NCI-H526 (cell line): ENCODE data around the gene PPP2R2B.
"Not testable (repeated sequence)": the region's sequence is repeated elsewhere in the genome, so short reads cannot be mapped to it uniquely, and the experiment has no call there.

Experiments
- DNase-seq, 2 experiments: peaks; one replicate each; lab custom pipeline; 2025; lab: John Stamatoyannopoulos, UW

PPP2R2B gene

DNA sequence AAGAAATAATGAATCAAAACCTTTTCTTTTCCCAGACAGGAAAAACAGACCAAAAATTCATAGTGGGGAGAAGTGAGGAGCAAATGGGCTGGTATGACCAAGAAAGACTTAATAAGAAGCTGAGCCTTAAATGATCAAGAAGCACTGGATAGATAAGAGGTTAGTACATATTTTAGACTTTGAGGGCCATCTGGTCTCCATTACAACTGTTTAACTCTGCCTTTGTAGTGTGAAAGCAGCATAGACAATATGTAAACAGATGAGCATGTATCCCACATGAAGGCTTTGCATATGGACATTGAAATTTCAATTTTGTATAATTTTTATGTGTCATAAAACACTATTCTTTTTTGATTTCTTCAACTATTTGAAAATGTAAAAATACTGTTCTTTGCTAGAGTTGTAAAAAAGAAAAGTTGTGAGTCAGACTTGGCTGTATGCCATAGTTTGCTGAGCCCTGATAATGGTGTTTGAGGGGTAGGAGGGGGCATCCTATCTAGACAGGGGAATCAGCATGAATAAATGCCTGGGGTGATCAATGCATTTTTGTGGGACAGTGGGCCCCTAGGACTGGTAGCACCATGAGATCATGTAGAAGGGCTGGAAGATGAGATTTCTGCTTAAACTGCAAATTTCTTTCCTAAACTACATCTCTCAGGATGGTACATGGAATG is 270.8 kb downstream of the PPP2R2B start:
- DNase-seq, result no peak

DNA sequence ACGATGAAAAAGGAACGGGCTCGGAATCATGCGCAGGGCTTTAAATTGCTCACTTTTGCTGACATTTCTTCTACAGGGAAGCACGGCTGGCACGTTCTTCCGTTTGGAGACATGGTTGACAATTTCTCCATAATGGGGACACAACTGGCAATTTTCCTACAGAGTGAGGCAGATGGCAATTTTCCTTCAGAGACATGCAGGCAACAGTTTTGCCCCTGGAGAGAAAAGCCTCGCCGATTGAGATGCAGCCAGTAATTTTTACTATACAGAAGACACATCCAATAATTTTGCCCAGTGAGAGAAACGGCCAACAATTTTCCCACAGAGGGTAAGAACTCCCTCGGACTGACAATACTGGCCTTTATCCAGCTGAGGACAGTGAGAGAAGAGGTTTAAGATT is 271.7 kb downstream of the PPP2R2B start:
- DNase-seq, result no peak

DNA sequence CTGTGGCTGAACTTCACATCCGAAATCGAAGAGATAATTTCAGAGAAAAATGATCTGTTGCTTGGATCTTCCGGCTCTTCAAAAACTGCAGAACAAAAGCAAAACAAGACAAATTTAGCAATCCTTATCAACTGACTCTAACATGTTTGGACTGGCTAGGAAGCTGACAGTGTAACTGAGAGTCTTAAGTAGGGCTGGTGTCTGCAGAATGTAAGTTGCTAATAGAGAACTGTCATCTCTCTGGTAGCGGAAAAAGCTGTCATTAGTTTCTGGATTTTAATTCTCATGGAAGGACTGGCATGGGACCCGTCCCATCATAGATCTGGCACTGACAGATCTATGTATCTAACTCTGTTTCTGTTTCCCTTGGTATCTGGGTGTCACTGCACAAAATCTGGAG is 278.2 kb downstream of the PPP2R2B start:
- no peak for DNase-seq

DNA sequence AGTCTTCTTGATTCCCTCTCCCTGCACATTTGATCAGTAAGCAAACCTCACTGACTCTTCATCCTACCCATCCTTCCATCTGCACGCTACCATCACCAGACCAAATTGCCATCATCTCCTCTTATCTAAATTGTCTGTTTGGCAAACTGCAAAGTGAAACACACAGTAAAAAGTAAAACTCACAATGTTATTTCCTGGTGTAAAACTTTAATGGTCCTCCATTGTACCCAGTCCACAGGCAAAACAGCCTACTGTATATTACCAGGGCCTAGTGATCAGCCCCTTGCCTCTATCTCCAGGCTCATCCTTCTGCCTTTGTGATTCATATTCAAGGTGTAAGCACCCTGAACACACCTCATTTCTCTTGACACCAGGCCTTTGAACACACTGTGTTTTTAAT is 279.3 kb downstream of the PPP2R2B start:
- DNase-seq, result no peak

DNA sequence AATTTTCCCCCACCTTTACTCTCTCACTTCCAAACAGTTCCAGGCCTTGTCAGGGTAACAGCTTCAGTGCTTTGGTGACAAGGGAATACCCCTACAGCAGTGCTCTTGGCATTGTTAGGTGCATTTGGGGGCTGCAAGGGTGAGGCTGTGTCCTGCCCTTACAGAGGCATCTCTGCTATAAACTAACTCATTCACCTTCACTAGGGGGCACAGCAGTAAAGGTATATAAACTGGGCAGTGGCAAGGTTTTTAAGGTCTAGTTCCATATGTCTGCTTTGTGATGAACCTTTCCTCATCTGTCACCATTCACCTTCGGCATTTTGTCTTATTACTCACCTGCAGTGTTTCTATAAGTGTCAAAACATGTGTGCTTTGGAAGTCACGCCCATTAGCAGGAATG is 283.5 kb downstream of the PPP2R2B start:
- DNase-seq, result peak in 1 of 2 experiments; percentile 22

DNA sequence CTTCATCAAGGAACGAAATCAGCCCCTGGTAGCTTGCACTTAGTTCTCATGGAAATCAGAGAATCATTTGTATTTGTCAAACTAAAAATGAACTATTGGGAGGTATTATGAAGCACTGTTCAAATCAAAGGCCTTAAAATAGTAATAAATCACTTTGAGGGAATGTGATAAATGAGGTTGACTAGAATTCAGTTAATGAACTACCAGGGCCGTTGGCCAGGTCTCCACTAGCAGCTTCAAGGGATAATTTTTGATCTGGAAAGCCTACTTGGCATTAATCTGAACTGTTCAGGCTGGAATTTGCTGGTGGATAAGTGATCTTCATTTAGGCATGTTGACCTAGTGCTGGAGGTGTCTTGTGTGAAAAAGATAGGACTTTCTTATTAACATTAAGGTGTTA is 286.2 kb downstream of the PPP2R2B start:
- no peak for DNase-seq

DNA sequence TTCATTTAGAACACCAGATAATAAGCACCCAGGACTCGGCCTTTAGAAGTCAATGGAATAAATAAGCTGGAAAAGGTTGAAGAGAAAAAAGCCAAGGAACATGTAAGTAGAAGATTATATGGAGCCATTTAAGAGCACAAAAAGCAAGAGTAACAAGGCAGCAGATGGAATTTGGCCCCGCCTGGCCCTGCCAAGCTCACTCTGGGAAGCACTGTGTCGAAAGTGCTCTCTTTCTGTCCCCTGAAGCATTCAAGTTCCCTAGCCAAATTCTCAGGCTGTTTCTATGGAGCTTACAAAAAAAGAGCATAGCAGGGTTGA is 289.6 kb downstream of the PPP2R2B start:
- no peak for DNase-seq

DNA sequence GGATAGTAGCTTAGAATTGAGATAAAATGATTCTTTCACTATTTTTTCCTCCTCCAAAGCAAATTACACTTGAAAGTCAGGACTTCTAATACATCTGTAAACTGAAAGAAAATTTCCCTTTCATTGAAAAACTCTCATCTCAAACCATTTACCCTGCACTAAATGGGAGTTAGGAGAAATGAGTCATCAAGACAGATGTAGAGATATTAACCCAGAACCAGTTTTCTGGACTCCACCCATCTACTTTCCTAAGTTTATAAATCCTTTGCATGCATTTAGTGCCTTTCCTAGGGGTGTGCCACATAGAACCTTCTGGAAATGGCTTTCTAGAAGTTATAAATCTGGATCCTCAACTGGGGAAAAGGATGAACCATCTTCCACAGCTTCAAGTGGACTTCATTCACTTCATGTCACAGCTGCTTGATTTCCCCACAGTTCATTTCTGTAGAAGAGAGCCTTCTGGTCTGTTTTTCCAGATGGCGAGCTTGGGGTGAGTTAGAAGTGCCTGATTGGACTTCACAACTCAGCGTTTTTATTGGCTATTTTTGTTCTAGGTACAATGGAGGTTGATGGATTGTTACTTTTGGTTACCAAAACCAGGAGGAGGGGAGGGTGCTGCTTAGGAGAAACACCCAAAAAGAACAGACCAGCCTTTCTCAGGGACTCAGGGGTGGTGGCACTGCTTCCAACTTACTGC is 290.1 kb downstream of the PPP2R2B start:
- no peak for DNase-seq

DNA sequence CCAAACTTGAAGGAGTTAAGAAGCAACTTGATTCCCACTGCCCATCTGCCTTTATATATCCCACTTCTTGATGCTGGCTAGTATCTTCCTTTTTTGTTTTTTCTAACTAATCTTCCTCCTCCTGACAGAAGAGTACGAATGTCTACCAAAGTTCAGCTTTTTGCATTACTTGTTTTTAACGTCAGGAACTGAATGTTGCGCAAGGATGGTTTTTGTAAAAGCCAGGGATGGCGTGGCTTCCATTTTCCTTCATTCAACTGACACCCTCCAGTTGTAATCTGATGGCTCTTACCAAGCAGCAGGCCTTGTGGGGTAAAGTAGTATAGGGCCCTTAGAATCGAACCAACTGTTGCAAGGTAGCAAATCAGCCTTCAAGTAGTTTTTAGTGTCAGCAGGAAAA is 291.8 kb downstream of the PPP2R2B start:
- no peak for DNase-seq

DNA sequence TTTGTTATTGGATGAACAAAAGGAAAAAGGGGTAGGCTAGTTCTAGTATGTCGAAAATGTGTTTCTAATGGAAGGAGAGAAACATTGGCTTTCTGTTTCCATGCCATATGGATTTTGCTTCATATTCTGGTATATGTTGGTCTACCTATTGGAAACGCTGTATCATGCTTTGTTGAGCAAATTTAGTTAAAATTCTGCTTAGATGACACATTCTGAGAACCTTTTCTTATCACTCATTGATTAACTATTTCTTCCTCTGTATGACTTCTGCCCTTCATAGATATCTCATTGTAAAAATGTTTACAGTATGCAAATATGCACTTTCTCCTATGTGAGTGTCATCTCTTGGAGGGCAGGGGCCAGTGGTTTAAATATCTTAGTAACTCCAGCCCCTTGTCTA is 293.8 kb downstream of the PPP2R2B start:
- DNase-seq, result no peak

DNA sequence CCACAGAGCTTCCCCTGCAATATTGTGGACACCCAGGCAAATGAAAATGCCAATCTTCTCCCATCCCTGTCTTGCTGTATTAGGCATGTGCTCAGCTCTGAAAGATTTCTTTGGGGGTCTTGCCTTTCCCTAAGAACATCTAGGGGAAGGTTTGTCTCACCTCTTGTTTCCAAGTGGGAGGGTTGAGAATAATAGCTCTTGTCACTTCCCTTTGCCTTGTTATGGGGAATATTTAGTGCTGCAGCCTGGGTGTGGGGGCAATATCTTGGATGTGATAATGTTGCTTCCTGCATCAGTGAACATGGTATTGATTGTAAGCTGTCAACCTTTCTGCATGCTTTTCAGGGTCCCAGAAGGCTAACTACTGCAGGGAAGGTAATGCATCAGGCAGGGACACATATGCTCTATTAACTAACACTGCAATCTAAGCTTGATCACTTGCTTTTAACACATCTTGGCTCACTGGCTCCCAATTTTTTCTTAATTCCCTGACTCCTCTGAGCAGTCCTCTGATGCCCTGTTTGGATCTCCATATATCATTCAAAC is 296.4 kb downstream of the PPP2R2B start:
- DNase-seq, result no peak

DNA sequence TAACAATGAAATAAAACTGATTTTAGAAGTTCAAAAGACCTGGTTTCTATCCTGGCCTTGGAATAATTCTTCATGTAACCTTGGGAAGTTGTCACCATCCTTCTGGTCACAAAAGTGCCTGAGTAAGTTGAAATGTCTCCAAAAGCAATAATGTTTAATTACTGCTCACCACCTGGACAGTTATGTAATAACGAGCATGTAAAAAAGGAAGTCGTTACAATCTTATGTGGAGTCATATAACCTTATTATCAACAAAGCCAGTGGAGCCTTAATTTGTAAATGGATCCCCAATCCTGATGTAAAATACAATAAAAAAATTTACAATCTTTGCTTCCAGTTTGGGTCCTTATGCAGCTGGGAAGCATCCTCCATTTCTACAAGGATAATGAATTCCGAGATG is 298.3 kb downstream of the PPP2R2B start:
- DNase-seq, result no peak

DNA sequence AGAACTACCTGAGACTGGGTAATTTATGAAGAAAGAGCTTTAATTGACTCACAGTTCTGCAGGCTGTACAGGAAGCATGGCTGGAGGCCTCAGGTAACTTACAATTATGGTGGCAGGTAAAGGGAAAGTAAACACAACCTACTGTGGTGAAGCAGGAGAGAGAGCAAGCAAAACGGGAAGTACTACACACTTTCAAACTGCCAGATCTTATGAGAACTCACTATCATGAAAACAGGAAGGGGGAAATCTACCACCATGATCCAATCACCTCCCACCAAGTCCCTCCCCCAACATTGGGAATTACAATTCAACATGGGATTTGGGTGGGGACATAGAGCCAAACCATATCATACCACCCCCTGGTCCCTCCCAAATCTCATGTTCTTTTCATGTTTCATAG is 303.8 kb downstream of the PPP2R2B start:
- DNase-seq, result no peak

DNA sequence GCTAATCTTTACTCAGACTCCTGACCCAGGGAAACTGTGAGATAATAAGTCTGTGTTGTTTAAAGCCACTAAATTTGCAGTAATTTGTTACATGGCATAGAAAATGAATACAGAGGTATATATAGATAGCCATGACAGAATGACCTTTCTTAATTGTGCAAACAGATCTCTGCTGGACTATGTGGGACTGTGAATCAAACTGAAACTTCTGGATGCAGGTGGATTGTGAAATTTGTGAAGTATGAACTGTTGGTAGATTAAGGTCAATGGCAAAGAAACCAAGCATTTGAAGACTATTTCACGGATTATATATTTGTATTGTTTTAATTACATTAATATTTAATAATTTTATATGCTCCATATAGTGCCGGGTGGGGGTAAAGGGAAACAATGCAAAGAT is 310.4 kb downstream of the PPP2R2B start:
- DNase-seq, result no peak

DNA sequence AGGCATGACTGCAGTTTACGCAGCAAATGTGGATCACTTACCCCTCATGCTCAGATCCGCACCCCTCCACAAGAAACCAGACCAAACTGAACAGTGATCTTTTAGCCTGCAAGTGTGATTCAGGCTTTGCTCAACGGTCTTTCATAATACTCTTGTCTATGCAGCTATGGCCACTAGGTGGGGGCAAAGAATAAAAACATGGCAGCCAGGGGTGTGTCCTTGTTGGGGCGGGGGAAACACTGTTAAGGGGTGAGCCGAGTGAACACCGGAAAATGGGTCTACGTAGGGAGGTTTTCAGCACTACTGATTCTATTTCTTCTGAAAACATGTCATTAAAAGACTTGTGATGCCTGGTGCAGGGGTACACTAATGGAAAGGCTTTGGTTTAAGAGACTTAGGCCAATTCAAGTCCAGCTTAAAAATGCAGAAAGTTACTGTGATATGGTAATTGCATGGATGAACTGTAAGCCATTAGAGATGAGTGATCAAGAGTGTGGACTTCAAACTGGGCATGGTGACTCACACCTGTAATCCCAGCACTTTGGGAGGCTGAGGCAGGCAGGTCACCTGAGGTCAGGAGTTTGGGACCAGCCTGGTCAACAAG is 312.7 kb downstream of the PPP2R2B start:
- peak; percentile 25 to 67 for DNase-seq

DNA sequence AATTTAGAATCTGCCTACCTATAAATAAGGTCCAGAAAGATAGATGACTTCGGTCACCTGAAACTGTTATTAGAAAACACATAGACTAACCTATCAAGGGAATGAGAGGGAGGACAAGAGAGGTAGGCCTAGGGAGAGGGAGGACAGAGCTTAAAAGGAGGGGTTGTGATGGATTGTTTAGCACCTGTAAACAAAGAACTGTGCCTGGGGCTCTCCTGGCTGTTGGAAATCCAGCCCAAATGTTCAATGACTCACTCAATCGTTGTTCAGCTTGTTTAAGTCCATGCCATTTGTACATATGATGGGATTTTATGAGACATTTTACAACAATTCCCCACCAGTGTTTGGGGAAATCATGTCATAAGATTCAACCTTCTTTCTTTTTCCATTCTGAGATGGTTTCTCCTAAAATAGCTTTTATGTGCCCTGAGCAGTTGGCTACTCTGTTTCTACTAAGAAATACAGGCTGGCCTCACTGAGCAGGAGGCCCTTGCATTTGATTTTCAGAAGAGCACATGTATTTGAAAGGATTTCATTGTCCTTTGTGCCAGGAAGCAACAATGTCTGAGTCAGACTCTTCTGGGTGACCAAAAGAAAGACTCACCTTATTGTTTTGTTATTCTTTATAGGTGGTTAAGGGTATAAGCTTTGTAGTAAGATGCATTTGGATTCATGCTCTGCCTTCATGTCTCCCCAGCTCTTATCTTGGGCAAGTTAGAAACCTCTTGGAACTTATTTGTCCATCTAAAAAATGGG is 314.4 kb downstream of the PPP2R2B start:
- no peak for DNase-seq

DNA sequence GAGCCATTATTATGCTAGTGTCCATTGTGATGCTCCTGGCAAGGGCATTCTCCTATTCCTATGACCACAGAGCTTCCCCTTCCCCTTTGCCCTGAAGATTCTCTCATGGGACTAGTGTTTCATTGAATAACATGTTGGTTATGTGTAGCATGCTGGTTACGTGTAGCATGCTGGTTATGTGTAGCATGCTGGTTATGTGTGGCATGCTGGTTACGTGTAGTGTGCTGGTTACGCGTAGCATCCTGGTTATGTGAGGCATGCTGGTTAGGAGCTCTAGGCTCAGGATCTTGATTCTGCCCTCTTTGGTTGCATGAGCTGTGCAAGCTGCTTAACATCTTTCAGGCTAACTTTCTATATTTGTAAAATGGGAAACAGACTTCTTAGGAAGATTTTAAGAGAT is 316.1 kb downstream of the PPP2R2B start:
- no peak for DNase-seq

DNA sequence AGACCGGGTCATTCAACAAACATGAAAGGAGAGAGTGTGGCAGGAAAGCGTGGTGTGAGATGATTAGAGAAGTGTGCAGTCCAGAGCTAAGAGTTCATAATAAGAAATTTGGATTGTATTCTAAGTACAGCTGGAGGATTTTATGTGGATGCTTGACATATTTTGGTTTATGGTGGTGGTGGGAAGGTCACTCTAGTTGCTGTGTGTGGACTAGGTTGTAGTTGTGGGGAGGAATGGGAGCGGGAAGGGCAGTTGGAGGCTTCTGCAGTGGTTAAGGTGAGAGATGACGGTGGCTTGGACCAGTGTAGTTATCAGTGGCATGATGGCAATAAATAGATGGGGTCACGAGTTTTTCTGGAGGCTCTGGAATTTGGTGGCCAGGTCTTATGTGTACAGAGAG is 316.8 kb downstream of the PPP2R2B start:
- DNase-seq, result no peak

DNA sequence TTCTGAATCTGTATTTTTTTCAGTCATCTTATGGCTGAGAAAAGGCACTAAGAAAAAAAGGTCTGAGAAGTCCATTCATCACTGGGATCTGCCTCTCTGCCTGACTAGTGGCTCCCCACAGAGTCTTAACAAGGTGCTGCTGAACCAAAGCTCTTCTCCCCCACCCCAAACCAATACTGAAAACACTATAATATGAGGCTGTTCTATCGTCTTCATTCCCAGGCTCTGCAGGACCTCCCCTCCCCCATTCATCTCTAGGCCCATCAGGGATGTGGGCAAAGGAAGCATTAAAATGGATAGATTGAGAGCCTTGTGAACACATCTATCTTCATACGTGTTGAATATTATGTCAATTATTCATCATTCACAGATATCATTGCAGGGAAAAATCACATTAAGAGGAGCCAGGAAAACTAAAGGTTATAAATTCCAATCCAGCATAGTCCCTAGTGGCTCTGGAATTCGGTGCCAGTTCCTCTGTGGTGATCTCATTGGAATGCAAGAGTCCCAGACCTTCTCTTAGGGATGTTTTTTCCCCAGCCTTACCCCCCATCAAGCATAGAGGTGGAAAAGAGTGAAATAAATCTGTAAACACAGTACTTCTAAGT is 318.2 kb downstream of the PPP2R2B start:
- no peak for DNase-seq

DNA sequence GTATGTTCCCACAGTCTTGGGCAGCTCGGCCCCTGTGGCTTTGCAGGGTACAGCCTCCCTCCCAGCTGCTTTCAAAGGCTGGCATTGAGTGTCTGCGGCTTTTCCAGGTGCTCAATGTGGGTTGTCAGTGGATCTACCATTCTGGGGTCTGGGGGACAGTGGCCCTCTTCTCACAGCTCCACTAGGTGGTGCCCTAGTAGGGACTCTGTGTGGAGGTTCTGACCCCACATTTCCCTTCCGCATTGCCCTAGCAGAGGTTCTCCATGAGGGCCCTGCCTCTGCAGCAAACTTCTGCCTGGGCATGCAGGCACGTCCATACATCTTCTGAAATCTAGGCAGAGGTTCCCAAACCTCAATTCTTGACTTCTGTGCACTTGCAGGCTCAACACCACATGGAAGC is 321.7 kb downstream of the PPP2R2B start:
- DNase-seq, result not testable (repeated sequence)

DNA sequence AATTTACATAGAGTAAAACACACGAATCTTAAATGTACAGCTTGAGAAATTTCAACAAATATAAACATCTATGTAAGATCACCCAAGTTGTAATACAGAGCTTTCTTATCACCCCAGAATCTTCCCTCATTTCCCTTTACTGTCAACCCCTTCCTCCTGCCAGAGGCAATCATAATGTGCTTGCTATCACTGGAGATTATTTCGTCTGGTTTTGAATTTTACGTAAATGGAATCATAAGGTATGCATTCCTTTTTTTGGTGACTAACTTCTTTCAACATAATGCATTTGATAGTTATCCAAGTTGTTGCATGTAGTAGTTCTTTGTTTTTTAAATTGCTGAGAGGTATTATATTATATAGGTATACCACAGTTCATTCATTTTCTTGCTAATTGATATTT is 325.1 kb downstream of the PPP2R2B start:
- DNase-seq, result no peak

DNA sequence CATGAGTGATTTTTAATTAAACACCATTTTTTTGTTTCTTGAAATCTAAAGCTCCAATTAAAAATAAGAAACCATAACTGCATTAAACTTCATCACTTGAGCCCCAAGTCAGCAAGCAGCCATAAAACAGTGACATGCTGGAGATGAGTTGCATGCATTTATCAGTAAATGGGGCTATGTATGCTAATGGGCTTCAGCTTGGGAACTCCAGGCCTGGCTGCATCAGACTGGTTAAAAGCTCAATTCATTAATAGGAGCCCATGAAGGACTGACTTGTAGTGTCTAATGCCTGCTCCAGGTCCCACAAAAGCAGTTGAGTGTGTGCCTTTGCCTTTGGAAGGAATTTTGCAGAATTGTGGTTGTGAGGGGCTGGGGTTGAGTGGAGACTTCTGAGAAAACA is 328.9 kb downstream of the PPP2R2B start:
- no peak for DNase-seq
